ENCODE data around the gene CACYBP. TPM values are rescaled to one million over a fixed set of nuclear protein-coding genes. Genes with fewer than 3 reads are reported as not detected.
A peak's percentile ranks its signal among the peaks of the same experiment; 100 is the strongest.

The CACYBP gene
- total RNA-seq, 4 donors from 2014 or later: 53.2 to 149 (median 89.1) TPM

DNA sequence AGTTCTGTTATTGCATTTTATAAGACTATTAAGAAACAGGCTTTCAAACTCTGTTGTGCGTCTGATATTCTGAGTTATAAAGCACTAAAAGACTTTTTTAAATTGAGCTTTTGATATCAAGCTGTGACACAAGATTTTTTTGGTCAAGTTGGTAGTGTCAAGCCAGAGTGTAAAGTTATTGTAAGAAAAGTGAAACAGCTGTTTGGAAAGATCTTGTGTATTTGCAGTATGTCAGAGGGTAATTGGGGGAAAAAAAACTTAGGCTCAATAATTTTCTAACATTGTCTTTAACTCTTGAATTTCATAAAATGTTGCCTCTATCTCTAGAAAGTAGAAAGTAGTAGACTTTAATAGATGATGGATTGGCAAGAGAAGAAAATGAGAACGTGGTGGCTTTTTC lies 3.8 kb downstream of the CACYBP start:
- ATAC-seq (ENCODE audit: low FRiP score): no peak
- no peak for DNase-seq (ENCODE audit: low spot score)
- TF ChIP-seq, protein P1, sequence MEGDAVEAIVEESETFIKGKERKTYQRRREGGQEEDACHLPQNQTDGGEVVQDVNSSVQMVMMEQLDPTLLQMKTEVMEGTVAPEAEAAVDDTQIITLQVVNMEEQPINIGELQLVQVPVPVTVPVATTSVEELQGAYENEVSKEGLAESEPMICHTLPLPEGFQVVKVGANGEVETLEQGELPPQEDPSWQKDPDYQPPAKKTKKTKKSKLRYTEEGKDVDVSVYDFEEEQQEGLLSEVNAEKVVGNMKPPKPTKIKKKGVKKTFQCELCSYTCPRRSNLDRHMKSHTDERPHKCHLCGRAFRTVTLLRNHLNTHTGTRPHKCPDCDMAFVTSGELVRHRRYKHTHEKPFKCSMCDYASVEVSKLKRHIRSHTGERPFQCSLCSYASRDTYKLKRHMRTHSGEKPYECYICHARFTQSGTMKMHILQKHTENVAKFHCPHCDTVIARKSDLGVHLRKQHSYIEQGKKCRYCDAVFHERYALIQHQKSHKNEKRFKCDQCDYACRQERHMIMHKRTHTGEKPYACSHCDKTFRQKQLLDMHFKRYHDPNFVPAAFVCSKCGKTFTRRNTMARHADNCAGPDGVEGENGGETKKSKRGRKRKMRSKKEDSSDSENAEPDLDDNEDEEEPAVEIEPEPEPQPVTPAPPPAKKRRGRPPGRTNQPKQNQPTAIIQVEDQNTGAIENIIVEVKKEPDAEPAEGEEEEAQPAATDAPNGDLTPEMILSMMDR (IDR thresholded peaks at IDR 0.05): no peak

GRCh38 chr1:175005085-175005783 lies 5.5 kb downstream of the CACYBP start:
- TF ChIP-seq, protein P1 (IDR thresholded peaks at IDR 0.05): no peak
- DNase-seq (ENCODE audit: low spot score): no peak
- ATAC-seq (ENCODE audit: low FRiP score): no peak

- TF ChIP-seq, protein P1 (IDR thresholded peaks at IDR 0.05): no peak
- ATAC-seq (ENCODE audit: low FRiP score): no peak
- DNase-seq (ENCODE audit: low spot score): no peak
Observed at GRCh38 chr1:175009532-175009931, 9.8 kb downstream of the CACYBP start.

DNA sequence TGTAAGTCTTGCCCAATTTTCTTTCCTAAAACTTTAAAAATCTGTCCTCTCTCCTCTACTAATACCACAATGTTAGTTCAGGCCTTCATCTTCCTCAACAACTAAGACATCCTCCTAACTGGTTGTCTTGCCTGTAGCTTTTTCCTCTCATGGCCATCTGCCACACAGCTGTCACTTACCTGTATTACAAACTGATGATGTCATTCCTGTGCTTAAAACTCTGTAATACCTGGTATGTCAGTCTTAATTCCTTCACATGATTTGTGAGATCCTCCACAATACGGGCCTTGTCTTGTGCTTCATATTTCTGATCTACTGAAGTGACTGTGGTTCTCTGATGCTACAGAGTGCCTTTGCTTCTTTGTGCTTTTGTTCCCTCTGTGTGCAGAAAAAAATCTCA lies 13.7 kb downstream of the CACYBP start:
- TF ChIP-seq, protein P1 (IDR thresholded peaks at IDR 0.05): no peak
- DNase-seq (ENCODE audit: low spot score): no peak
- no peak for ATAC-seq (ENCODE audit: low FRiP score)

DNA sequence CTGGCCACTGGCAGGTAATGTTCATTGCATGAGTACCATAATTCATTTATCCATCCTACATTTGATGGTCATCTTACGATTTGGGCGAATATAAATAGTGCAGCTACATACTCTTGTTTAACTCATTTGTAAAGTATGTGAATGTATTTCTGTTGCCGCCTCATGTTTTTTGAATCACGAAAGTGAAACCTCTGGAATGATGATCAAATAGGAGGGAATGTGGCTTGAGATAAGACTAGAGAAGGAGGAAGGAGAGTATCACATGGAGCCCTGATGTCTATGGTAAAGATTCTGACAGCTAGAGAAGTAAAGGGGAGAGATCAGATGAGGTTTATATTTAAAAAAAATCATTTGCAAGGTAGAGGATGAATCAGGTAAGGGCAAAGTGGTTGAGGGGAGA lies 15.5 kb downstream of the CACYBP start:
- ATAC-seq (ENCODE audit: low FRiP score): peak; percentile 62
- TF ChIP-seq, protein P1 (IDR thresholded peaks at IDR 0.05): no peak
- DNase-seq (ENCODE audit: low spot score): no peak

DNA sequence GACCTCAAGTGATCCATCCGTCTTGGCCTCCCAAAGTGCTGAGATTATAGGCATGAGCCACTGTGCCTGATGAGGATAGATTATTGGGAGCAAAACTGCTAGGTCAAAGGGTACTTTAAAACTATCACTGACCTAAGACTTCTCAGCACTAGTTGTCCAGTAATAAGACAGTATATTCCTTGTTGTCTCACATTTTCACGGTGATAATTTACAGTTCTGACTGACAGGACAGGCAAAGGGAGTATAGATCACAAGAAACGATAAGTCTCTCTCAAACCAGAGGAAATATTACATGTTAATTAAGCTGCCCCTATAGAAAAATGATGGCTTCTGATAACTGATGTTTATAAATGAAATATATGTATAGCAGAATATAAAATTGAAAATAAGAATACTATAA lies 19.8 kb downstream of the CACYBP start:
- TF ChIP-seq, protein P1 (IDR thresholded peaks at IDR 0.05): no peak
- ATAC-seq (ENCODE audit: low FRiP score) (no peak), DNase-seq (ENCODE audit: low spot score) (no peak)
